HCT116 (cell line): ENCODE measurements around the gene EGFL7. TPM values are rescaled to one million over a fixed set of nuclear protein-coding genes. Genes with fewer than 3 reads are reported as not detected.

Experiments used
- ATAC-seq: fragments of 200-7000 bp; cut with Tn5 transposase; 2 replicates; pipeline ENCODE4 v1.9.1; 2020; ENCODE audit warnings: mild to moderate bottlenecking, moderate library complexity
- BruUV-seq: library from RNA; stranded (reverse); fragments of 400-500 nt; replicated peaks from 2 replicates; lab custom pipeline; 2021; lab: Mats Ljungman, UMichigan
- CTCF ChIA-PET: fragments of 300-600 bp; sonication (Branson Sonifier 250); formaldehyde crosslinking; loops from one replicate; lab custom pipeline; 2021; ENCODE audit warnings: antibody characterized with exemption; lab: Charles Lee
- POLR2A ChIA-PET: fragments of 300-600, 350-600 bp; sonication (Branson Sonifier 250); formaldehyde crosslinking; loops from one replicate; lab custom pipeline; 2021; ENCODE audit warnings: antibody characterized with exemption; lab: Charles Lee
- RAD21 ChIA-PET, 2 experiments: fragments of 300-600 bp; sonication (Branson Sonifier 250); formaldehyde crosslinking; loops; one replicate each; lab custom pipeline; 2023; ENCODE audit warnings: low total read pairs in 2 of 2; ENCODE audit not compliant: uncharacterized antibody in 2 of 2, unreplicated experiment in 2 of 2, low non-redundant PET in 1 of 2; lab: Charles Lee
- DNase-seq: peaks from one replicate; pipeline ENCODE4 v3.0.0-alpha.2; 2010; ENCODE audit warnings: low read depth, low spot score
- H2AFZ ChIP-seq: fragments of 200-600 bp; shearing (Covaris generic), sonication (generic); 2 replicates; pipeline ENCODE4 v1.6.1; 2017; ENCODE audit warnings: low read depth, mixed run types, mixed read lengths, antibody characterized with exemption, low read length; ENCODE audit not compliant: poor library complexity, severe bottlenecking
- H3K27ac ChIP-seq: 2 replicates; pipeline ENCODE4 v1.5.1; 2012; ENCODE audit warnings: low read depth, low read length
- H3K27me3 ChIP-seq: fragments of 200-600 bp; sonication (generic); 2 replicates; pipeline ENCODE4 v1.6.1; 2016; ENCODE audit warnings: mixed run types, low read length, mixed read lengths; ENCODE audit not compliant: insufficient read depth
- H3K36me3 ChIP-seq, 2 experiments: fragments of 200-500 bp in 1 of 2; fragments of 200-600 bp in 1 of 2; sonication (Bioruptor generic) in 1 of 2; sonication (generic) in 1 of 2; 2 replicates each; pipeline versions ENCODE4 v1.5.1 to v1.6.1; 2014 to 2016; ENCODE audit warnings: low read length in 2 of 2, inconsistent platforms in 1 of 2, mixed read lengths in 1 of 2, mixed run types in 1 of 2; ENCODE audit not compliant: insufficient read depth in 2 of 2, control insufficient read depth in 1 of 2
- H3K4me1 ChIP-seq, 2 experiments: fragments of 200-600 bp in 1 of 2; sonication (generic) in 1 of 2; 2 replicates each; pipeline versions ENCODE4 v1.5.1 to v1.6.1; 2012 to 2017; ENCODE audit warnings: low read length in 2 of 2, inconsistent platforms in 1 of 2, mild to moderate bottlenecking in 1 of 2, mixed read lengths in 1 of 2, mixed run types in 1 of 2, moderate library complexity in 1 of 2; ENCODE audit not compliant: insufficient read depth in 2 of 2, control insufficient read depth in 1 of 2
- H3K4me2 ChIP-seq: fragments of 200-600 bp; sonication (generic); 2 replicates; pipeline ENCODE4 v1.6.1; 2017; ENCODE audit warnings: mixed run types, low read length, mixed read lengths
- H3K4me3 ChIP-seq, 2 experiments: fragments of 200-600 bp in 1 of 2; sonication (generic) in 1 of 2; replicated peaks in 1 of 2; 2 replicates each; pipeline ENCODE4 v1.5.1; 2011 to 2016; ENCODE audit warnings: low read length in 2 of 2, control low read depth in 1 of 2, low read depth in 1 of 2, mild to moderate bottlenecking in 1 of 2, mixed read lengths in 1 of 2, mixed run types in 1 of 2
- H3K79me2 ChIP-seq: fragments of 200-600 bp; sonication (generic); 2 replicates; pipeline ENCODE4 v1.6.1; 2017; ENCODE audit warnings: mild to moderate bottlenecking, mixed run types, low read length, moderate library complexity, mixed read lengths; ENCODE audit not compliant: insufficient read depth
- H3K9ac ChIP-seq: fragments of 200-600 bp; sonication (generic); 2 replicates; pipeline ENCODE4 v1.6.1; 2016; ENCODE audit warnings: low read length, mixed read lengths
- H3K9me2 ChIP-seq: fragments of 200-600 bp; sonication (generic), shearing (Covaris generic); 2 replicates; pipeline ENCODE4 v1.6.1; 2017; ENCODE audit warnings: mixed run types, mild to moderate bottlenecking, moderate library complexity; ENCODE audit not compliant: insufficient read depth
- H3K9me3 ChIP-seq, 2 experiments: fragments of 200-500 bp in 1 of 2; fragments of 200-600 bp in 1 of 2; sonication (Bioruptor generic) in 1 of 2; sonication (generic) in 1 of 2; 2 replicates each; pipeline ENCODE4 v1.6.1; 2014 to 2017; ENCODE audit warnings: low read length in 2 of 2, mixed read lengths in 2 of 2, inconsistent platforms in 1 of 2, low read depth in 1 of 2, mild to moderate bottlenecking in 1 of 2, mixed run types in 1 of 2, moderate library complexity in 1 of 2; ENCODE audit not compliant: control insufficient read depth in 1 of 2, insufficient read depth in 1 of 2
- H4K20me1 ChIP-seq: fragments of 200-600 bp; sonication (generic), shearing (Covaris generic); 2 replicates; pipeline ENCODE4 v1.6.1; 2017; ENCODE audit warnings: mixed run types, mild to moderate bottlenecking, moderate library complexity; ENCODE audit not compliant: insufficient read depth
- ATF3 ChIP-seq: IDR thresholded peaks from 2 replicates; pipeline ENCODE4 v1.6.1; 2012
- CEBPB ChIP-seq: IDR thresholded peaks from 2 replicates; pipeline ENCODE4 v1.6.1; 2012; ENCODE audit warnings: low read depth
- CTCF ChIP-seq, 3 experiments: fragments of 200-600 bp in 1 of 3; sonication (generic) in 1 of 3; IDR thresholded peaks in 2 of 3; conservative IDR thresholded peaks in 1 of 3; 2 replicates each; pipeline ENCODE4 v1.5.1; 2012 to 2017; ENCODE audit warnings: low read depth in 2 of 3, low read length in 2 of 3, antibody characterized with exemption in 1 of 3, borderline replicate concordance in 1 of 3, control low read depth in 1 of 3, mild to moderate bottlenecking in 1 of 3, mixed read lengths in 1 of 3, mixed run types in 1 of 3, moderate library complexity in 1 of 3; ENCODE audit not compliant: insufficient read depth in 1 of 3
- EGR1 ChIP-seq: IDR thresholded peaks from 2 replicates; pipeline ENCODE4 v1.6.1; 2012; ENCODE audit warnings: low read depth
- MAX ChIP-seq: IDR thresholded peaks from 2 replicates; pipeline ENCODE4 v1.6.1; 2012
- POLR2A ChIP-seq: IDR thresholded peaks from 2 replicates; pipeline ENCODE4 v1.7.0; 2011; ENCODE audit warnings: borderline replicate concordance; ENCODE audit not compliant: insufficient read depth, insufficient read length; ENCODE audit errors: extremely low read depth
- REST ChIP-seq: IDR thresholded peaks from 2 replicates; pipeline ENCODE4 v1.6.1; 2012; ENCODE audit warnings: low read depth
- SIN3A ChIP-seq: IDR thresholded peaks from 2 replicates; pipeline ENCODE4 v1.6.1; 2012; ENCODE audit warnings: low read depth
- YY1 ChIP-seq: IDR thresholded peaks from 2 replicates; pipeline ENCODE4 v1.6.1; 2011; ENCODE audit warnings: low read length, low read depth, moderate library complexity, mild to moderate bottlenecking; ENCODE audit not compliant: insufficient replicate concordance; ENCODE audit errors: extremely low read depth
- ZFX ChIP-seq: fragments of 450-650 bp; IDR thresholded peaks from 2 replicates; pipeline ENCODE4 v1.6.1; 2017
- intact Hi-C: fragments of 100-400 bp; cut with micrococcal nuclease; formaldehyde crosslinking; loops from 2 replicates; pipeline ENCODE4 v1.10.0; 2022
- total RNA-seq: library from RNA; stranded (reverse); gene quantifications from one replicate; pipeline ENCODE4 v1.2.1, GENCODE V29; 2021; ENCODE audit not compliant: unreplicated experiment

Gene EGFL7
- total RNA-seq, 1 experiment from 2014 or later = 82.0 TPM

GRCh38 chr9:136686794-136687711 is 24.3 kb downstream of the EGFL7 start, which contains the start of gene AGPAT2 (continued):
- TF ChIP-seq CTCF (IDR thresholded peaks at IDR 0.05 in 2 of 3, conservative IDR thresholded peaks at IDR 0.05 in 1 of 3; ENCODE audit: borderline replicate concordance in 1 of 3, insufficient read depth in 1 of 3, low read depth in 2 of 3, low read length in 2 of 3) = no peak
- peak; percentile 81; the same call in 1 of the 2 replicates for TF ChIP-seq ZFX
- TF ChIP-seq YY1 = peak; percentile 37

GRCh38 chr9:136687721-136688223 is 25.1 kb downstream of the EGFL7 start:
- no peaks in the 10 kb centered on the region for H3K9me3 ChIP-seq
- peak; percentile 31 for ATAC-seq
- ChIA-PET POLR2A (interaction anchor here (1.5 kb wide), 1 partner anchor 11 kb away, joined by 3 read pairs; no protein-coding TSS in a partner anchor), RAD21 (no interaction called here), CTCF (interaction anchor here (0.7 kb wide), 1 partner anchor 204 kb away, joined by 3 read pairs; no protein-coding TSS in a partner anchor)
- peak overlapping the region; percentile 97 for H3K4me2 ChIP-seq
- TF ChIP-seq MAX = no peak
- TF ChIP-seq POLR2A = no peak
- TF ChIP-seq REST = no peak
- TF ChIP-seq EGR1 = no peak
- TF ChIP-seq ATF3 = no peak
- no peak for TF ChIP-seq SIN3A
- TF ChIP-seq CEBPB = no peak
- no peaks in the 10 kb centered on the region for H3K9me2 ChIP-seq
- no peaks in the 10 kb centered on the region for H3K27me3 ChIP-seq
- no peak overlapping the region for H2AFZ ChIP-seq
- H3K36me3 ChIP-seq = no peaks in the 10 kb centered on the region
- H3K79me2 ChIP-seq = peaks cover 34% of the 10 kb centered on the region
- peak overlapping the region; percentile 91 for H3K9ac ChIP-seq
- H3K4me1 ChIP-seq = peaks cover 36 to 55% of the 10 kb centered on the region in 2 experiments
- intact Hi-C loops = loop anchor here (2.0 kb wide), 1 partner anchor 17 kb away; no protein-coding TSS in a partner anchor
- H3K27ac ChIP-seq = peak overlapping the region; percentile 48; the same call in 1 of the 2 replicates
- DNase-seq = no peak
- peak overlapping the region; percentile 32 to 89 for H3K4me3 ChIP-seq
- BruUV-seq = no TSS peak
- H4K20me1 ChIP-seq = no peaks in the 10 kb centered on the region
